Activated naive CD8-positive, alpha-beta T cell treated with anti-CD3 and anti-CD28 coated beads, Interleukin-2, amount 10 ng/mL, durations not matched to agents 7 days and 5 days (primary cell): ENCODE data around the gene ZCCHC24. TPM values are rescaled to one million over a fixed set of nuclear protein-coding genes. Genes with fewer than 3 reads are reported as not detected.

Experiments
- ATAC-seq: fragments of 150-1000 bp; cut with Tn5 transposase; one replicate; pipeline ENCODE4 v1.10.0; 2021; ENCODE audit warnings: low read depth, moderate library complexity
- POLR2A ChIA-PET: fragments of 350-600 bp; sonication (Branson Sonifier 250); formaldehyde crosslinking; loops from one replicate; lab custom pipeline; 2021; ENCODE audit warnings: antibody characterized with exemption; lab: Charles Lee
- DNase-seq: peaks from one replicate; pipeline ENCODE4 v3.0.0; 2021
- H3K27ac Mint-ChIP-seq: one replicate; pipeline ENCODE4 v1.8.0; 2022; ENCODE audit warnings: mild to moderate bottlenecking, mixed read lengths
- H3K27me3 Mint-ChIP-seq: one replicate; pipeline ENCODE4 v1.8.0; 2022; ENCODE audit warnings: mild to moderate bottlenecking, moderate library complexity, mixed read lengths
- H3K36me3 Mint-ChIP-seq: one replicate; pipeline ENCODE4 v1.8.0; 2021; ENCODE audit warnings: mild to moderate bottlenecking, mixed read lengths
- H3K4me1 Mint-ChIP-seq: one replicate; pipeline ENCODE4 v1.8.0; 2021; ENCODE audit warnings: mixed read lengths
- H3K4me3 Mint-ChIP-seq: one replicate; pipeline ENCODE4 v1.8.0; 2022; ENCODE audit warnings: mild to moderate bottlenecking, moderate library complexity, mixed read lengths
- H3K9me3 Mint-ChIP-seq: one replicate; pipeline ENCODE4 v1.8.0; 2021; ENCODE audit warnings: mixed read lengths
- total RNA-seq, 2 experiments: library from RNA; stranded (reverse); gene quantifications; one replicate each; pipeline ENCODE4 v1.2.3, GENCODE V29; 2021

The ZCCHC24 gene
- total RNA-seq, 2 experiments from 2014 or later, result 2.4 to 3.2 TPM

DNA sequence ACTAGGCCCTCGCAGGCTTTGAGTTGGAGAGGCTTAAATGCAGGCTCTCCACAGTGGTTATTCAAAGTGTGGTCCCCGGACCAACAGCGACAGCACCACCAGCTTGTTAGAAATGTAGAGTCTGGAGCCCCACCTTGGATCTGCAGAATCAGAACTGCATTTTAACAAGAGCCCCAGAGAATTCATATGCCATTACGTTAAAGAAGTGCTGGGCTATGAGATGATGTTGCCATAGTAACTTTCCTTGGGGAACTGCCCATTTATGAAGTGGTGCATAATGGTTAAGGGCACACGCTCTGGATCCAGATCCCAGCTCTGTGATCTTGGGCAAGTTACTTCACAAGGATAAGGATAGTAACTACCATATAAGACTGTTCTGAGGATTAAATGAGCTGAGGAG, 48.9 kb downstream of the ZCCHC24 start:
- DNase-seq, result no peak
- POLR2A ChIA-PET, result no interaction called here
- no peak for ATAC-seq

DNA sequence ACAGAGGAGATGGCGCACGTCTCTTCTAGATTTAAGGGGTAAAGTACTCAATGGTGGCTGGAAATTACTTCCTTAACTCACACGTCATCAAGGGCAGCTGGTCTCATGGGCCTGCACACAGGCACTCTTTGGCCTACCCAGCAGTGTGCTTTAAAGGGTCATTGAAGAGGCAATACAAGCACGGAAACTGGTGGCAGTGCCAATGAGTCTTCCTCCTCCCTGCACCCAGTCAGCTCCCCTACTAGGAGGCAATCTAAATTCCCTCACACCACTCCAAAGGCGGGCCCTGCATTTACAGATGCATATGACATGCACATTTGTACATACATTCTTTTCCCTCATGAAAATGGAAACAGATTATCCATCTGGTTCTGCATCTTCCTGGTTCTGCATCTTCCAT, 50.8 kb downstream of the ZCCHC24 start:
- H3K36me3 Mint-ChIP-seq, result no peaks in the 10 kb centered on the region
- H3K9me3 Mint-ChIP-seq, result no peaks in the 10 kb centered on the region
- DNase-seq, result no peak
- ATAC-seq, result no peak
- H3K4me1 Mint-ChIP-seq, result peaks cover under 1% of the 10 kb centered on the region
- H3K27me3 Mint-ChIP-seq, result no peaks in the 10 kb centered on the region
- no peak overlapping the region for H3K27ac Mint-ChIP-seq
- POLR2A ChIA-PET, result no interaction called here
- H3K4me3 Mint-ChIP-seq, result no peak overlapping the region

More for the DNA sequence above, 48.9 kb downstream of the ZCCHC24 start:
- Mint-ChIP-seq H3K4me3 (no peak overlapping the region), H3K27me3 (no peaks in the 10 kb centered on the region), H3K36me3 (no peaks in the 10 kb centered on the region), H3K27ac (no peak overlapping the region), H3K4me1 (peaks cover 3% of the 10 kb centered on the region), H3K9me3 (no peaks in the 10 kb centered on the region)

DNA sequence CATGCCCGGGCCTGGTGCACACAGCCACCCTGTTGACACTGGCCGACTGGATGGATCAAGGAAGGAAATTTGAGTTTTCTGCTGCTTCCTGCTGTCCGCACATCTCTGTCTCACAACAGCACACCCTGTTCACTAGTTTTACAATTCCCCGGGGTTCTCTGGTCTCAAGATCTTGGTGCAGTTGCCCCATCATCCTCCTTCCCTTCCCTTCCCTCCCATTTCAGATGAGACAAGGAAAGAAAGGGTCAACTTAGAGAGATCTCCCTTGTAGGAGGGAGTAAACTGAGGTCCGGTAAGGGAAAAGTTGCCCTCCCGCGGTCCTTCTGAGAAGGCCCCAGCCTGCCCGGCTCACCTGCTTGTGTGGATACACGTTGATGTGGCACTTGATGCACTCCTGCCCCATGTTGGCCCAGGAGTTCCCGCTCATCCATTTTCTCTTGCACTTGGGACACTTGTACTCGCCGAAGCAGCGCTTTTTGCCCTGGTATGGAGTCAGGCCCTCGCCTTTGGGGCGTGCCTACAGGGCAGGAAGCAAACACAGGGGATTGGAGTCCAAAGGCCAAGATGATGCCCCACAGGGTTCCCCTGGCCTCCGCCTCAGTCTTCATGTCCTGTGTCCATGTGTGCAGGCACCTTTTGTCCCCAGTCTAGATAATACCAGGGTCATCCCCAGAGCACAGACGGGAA, 51.4 kb downstream of the ZCCHC24 start:
- Mint-ChIP-seq H3K4me1 (no peaks in the 10 kb centered on the region), H3K27ac (no peak overlapping the region), H3K27me3 (no peaks in the 10 kb centered on the region), H3K36me3 (no peaks in the 10 kb centered on the region), H3K9me3 (no peaks in the 10 kb centered on the region), H3K4me3 (no peak overlapping the region)
- ATAC-seq, result no peak
- DNase-seq, result no peak
- POLR2A ChIA-PET, result no interaction called here

DNA sequence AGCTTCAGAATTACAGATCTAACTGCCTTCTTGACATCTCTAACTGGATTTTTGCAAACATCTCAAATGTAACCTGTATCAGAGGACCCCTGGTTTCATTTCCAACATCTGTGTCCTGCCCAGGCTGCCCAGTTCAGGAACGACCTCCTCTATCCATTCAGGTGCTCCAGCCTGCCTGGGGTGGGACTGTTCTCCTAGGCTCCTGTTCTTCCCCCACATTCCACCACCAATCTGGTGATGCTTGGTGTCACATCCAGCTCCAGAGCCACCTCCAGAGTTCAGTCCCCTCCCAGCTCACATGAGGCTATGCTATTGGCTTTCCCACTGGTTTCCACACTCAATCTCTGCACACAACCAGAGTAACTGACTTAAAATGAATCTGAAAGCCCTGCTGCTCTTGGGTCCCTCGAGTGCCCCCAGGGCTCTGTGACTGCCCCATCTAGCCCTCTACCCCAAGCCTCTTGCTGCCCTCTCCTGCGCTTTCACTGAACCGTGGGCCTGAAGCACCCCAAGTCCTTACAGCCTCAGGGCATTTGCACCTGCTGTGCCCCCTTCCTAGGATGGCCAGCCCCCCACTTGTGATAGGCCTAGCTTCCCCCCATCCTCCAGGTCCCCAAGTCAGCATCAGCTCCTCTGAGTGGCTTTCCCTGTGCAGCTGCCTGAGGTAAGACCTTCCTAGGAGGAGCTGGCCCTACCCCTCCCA, 52.1 kb downstream of the ZCCHC24 start:
- ATAC-seq (no peak), DNase-seq (no peak)
- H3K4me3 Mint-ChIP-seq, result no peak overlapping the region
- no peak overlapping the region for H3K27ac Mint-ChIP-seq
- POLR2A ChIA-PET, result no interaction called here
- H3K9me3 Mint-ChIP-seq, result no peaks in the 10 kb centered on the region
- H3K36me3 Mint-ChIP-seq, result no peaks in the 10 kb centered on the region
- H3K4me1 Mint-ChIP-seq, result no peaks in the 10 kb centered on the region
- H3K27me3 Mint-ChIP-seq, result no peaks in the 10 kb centered on the region

DNA sequence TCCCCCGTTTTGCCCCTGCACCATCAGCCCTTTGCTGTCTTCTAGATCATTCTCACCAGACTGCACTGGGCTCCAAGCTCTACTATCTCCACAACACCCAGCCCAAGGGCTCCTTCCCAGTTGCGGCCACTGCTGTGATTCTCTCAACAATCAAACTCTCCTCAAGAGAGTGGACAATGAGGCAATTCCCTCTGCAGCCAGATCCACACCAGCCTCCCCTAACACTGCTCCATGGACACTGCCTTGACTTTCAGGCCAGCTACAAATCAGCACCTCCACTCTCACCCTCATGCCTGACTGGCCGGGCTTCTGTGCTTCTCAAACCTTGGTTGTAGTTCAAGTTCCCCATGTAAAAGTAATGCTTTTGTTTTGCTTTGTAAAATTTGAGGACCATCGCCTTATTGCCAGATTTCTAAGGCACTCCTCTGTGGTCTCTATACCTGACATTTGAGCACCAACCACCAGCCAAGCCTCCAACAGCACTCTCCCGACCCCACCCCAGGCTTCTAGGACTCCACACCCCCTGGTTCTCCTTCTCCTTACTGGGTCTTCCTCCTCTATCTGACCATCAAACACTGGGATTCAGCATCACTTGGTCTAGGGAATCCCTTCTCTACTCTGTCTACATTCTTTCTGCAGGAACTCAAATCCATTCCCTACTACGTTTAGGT, 52.8 kb downstream of the ZCCHC24 start:
- DNase-seq (peak; percentile 5), ATAC-seq (no peak)
- Mint-ChIP-seq H3K9me3 (no peaks in the 10 kb centered on the region), H3K27me3 (no peaks in the 10 kb centered on the region), H3K4me1 (no peaks in the 10 kb centered on the region), H3K4me3 (no peak overlapping the region), H3K27ac (no peak overlapping the region), H3K36me3 (no peaks in the 10 kb centered on the region)
- POLR2A ChIA-PET, result no interaction called here

DNA sequence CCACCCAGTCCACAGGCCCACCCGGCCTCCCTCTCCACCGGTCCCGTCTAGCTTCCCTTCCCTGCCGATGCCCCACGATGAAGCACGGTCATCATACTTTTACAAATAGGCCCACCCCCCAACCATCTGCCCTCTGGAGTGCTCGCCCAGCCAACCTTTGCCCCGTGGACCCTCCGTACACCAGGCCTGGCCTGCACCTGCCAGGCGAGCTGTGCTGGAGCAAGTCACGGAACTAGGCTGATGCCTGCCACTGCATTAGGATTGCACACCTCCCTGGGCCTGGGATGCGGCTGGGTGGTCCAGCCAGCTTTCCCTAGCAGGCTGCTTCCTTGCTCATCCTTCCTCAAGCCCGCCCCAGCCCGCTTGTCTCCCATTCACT, 53.4 kb downstream of the ZCCHC24 start:
- Mint-ChIP-seq H3K4me1 (no peaks in the 10 kb centered on the region), H3K36me3 (no peaks in the 10 kb centered on the region), H3K27me3 (no peaks in the 10 kb centered on the region), H3K4me3 (no peak overlapping the region), H3K9me3 (no peaks in the 10 kb centered on the region), H3K27ac (no peak overlapping the region)
- ATAC-seq (no peak), DNase-seq (peak; percentile 5)
- POLR2A ChIA-PET, result no interaction called here

DNA sequence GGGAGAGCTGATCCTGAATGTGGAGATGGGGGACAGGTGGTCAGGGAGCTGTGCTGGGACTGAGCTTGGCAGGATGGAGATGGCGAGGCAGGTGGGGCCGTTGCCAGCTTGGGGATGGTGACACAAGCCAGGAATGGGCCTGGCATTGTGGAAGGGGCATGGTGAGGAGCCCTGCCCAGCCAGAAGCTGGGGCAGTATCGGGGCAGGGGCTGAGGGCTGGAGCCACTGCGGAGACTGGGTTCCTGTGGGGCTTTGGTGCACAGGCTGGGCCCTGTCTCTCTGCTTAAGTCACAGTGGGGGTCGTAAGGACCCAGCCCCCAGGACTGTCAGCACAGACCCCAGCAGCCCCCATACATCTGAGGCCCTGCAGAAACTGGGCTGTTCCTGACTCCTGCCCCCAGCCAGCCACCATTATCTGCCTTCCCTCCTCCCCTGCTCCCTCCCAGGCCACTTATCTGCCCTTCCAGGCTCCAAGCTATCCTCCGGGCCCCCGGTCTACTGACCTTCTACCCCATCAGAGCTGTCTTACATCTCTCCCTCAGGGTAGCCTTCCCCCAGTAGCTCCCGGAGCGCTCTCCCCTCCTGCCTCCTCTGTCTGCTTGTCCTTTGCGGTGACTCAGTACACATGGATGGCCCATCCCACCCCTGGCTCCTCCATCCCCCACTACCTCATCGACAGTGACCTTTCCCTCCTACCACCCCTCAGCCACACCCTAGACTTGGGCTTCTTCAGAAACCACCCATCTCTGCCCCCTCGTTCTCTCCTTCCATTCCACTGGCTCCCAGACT, 54.0 kb downstream of the ZCCHC24 start:
- DNase-seq, result peak; percentile 20
- Mint-ChIP-seq H3K4me3 (no peak overlapping the region), H3K27ac (no peak overlapping the region), H3K4me1 (no peaks in the 10 kb centered on the region), H3K36me3 (no peaks in the 10 kb centered on the region), H3K9me3 (no peaks in the 10 kb centered on the region), H3K27me3 (no peaks in the 10 kb centered on the region)
- ATAC-seq, result no peak
- POLR2A ChIA-PET, result no interaction called here

DNA sequence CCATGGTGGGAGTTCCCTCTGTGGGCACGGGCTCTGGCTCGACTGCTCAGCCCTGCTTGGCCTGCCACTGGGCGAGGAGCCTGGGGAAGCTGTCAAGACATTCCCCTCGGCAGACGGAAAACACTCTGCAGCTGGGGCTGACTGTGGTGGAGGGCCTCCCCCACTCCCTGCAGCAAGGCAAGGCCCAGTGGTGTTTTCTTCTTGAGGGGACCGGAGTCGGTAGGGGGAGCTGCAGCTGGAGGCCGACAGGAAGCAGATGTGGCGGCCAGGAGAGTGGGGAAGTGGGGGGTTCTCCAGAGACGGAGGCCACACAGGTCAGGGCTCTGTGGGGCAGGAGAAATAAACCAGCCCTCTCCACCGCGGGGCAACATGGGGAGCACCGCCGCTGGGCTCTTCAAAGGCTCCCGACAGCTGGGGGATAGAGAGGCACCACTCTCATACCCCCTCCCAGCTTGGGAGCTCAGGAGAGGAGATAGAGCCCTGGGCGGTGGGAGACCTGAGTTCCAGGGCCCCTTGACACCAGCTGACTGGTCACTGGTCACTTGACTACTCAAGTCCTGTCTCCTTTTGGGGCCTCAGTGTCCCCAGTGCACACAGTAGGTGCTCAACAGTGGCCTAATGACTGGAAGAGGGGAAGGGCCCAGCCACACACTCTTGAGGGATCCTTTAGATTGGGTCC, 54.7 kb downstream of the ZCCHC24 start:
- Mint-ChIP-seq H3K36me3 (no peaks in the 10 kb centered on the region), H3K27ac (no peak overlapping the region), H3K4me1 (no peaks in the 10 kb centered on the region), H3K4me3 (no peak overlapping the region), H3K9me3 (no peaks in the 10 kb centered on the region), H3K27me3 (no peaks in the 10 kb centered on the region)
- ATAC-seq (peak; percentile 37), DNase-seq (peak; percentile 39)
- POLR2A ChIA-PET, result no interaction called here

DNA sequence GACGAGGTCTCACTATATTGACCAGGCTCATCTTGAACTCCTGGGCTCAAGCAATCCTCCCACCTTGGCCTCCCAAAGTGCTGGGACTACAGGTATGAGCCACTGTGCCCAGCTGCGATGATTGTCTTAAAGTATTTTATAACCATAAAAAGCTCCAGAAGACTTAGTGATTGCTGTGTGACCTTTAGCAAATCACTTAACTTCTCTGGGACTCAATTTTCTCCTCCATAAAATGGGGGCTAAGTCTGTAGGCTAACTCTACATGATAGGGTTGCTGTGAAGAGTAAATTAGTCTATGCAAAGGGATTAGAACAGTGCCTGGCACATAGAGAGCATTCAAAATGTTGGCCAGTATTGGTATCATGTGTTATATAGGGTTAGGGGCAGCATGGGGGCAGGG, 55.4 kb downstream of the ZCCHC24 start:
- POLR2A ChIA-PET, result no interaction called here
- ATAC-seq, result no peak
- Mint-ChIP-seq H3K27ac (no peak overlapping the region), H3K36me3 (no peaks in the 10 kb centered on the region), H3K4me1 (no peaks in the 10 kb centered on the region), H3K27me3 (no peaks in the 10 kb centered on the region), H3K4me3 (no peak overlapping the region), H3K9me3 (no peaks in the 10 kb centered on the region)
- DNase-seq, result no peak

DNA sequence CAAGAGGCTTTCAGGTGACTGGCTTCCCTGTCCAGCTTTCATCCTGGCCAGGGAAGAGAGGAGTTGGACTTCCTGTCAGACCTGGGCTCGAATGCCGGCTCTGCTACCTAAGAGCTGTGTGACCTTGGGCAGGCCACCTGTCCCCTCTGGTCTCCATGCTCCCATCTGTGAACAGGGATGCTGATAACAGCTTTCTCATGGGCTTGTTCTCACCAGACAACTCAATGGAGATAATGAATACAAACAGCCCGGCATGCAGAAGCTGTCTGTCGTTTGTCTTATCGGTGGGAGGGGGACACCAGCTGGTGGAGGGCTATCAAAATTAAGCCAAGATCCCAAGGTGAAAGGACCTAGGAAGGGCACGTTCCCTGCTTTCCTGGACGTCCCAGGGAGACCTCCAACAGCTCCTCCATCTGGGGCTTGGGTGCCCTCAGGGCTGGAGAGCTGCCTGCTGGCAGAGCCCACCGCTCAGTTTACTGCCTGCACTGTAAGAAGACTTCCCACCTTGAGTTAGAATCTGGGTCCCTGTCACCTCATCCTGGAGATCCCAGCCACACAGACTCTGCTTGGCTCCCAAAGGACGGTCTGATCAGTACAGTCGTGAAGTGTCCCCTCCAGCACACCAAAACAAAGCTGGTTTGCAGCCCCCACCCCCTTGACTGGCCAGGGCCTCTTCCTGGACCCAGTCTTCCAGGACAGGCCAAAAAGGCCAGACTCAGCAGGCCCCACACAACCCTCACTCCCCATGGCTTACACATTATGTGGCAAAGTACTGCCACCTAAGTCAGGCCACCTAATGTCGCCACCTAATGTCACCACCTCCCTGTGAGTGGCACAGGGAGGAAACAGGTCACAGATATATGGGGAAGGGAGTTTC, 57.2 kb downstream of the ZCCHC24 start:
- POLR2A ChIA-PET, result interaction anchor here (0.7 kb wide), 1 partner anchor 34 kb away, joined by 3 read pairs; no protein-coding TSS in a partner anchor
- no peaks in the 10 kb centered on the region for H3K36me3 Mint-ChIP-seq
- DNase-seq (peak; percentile 13), ATAC-seq (peak; percentile 19)
- H3K4me1 Mint-ChIP-seq, result no peaks in the 10 kb centered on the region
- no peak overlapping the region for H3K27ac Mint-ChIP-seq
- H3K9me3 Mint-ChIP-seq, result no peaks in the 10 kb centered on the region
- H3K27me3 Mint-ChIP-seq, result no peaks in the 10 kb centered on the region
- no peak overlapping the region for H3K4me3 Mint-ChIP-seq

DNA sequence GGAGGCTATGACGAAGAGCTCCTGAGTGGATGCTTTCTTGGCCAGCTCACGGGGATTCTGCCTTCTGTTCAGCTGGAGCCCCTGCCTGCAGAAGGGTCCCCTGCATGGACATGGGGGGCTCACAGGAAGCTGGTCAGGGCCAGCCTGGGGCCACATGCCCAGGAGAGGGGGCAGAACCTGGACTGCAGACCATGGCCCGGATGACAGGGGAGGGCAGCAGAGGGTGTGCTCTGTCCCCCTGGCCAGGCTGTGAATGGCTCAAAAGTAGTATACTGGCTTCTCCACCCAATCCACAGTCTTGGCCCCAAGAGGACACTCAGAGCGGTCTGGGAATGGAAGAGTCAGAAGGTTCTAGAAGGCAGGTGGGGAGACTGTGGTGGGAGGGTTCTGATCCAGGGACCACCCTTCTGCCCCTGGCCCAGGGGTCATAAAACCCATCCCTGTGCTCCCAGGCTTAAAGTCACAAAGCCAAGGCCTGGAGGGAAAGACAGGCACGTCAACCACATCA, 57.9 kb downstream of the ZCCHC24 start:
- no peaks in the 10 kb centered on the region for H3K27me3 Mint-ChIP-seq
- DNase-seq, result peak; percentile 15
- POLR2A ChIA-PET, result interaction anchor here (0.7 kb wide), 1 partner anchor 33 kb away, joined by 3 read pairs; no protein-coding TSS in a partner anchor

More for the DNA sequence above, 57.9 kb downstream of the ZCCHC24 start:
- no peaks in the 10 kb centered on the region for H3K9me3 Mint-ChIP-seq
- H3K4me1 Mint-ChIP-seq, result no peaks in the 10 kb centered on the region
- no peak overlapping the region for H3K4me3 Mint-ChIP-seq
- no peak overlapping the region for H3K27ac Mint-ChIP-seq
- H3K36me3 Mint-ChIP-seq, result no peaks in the 10 kb centered on the region
- ATAC-seq, result no peak
